ENCODE results near the gene SSH3.

SSH3 gene

GRCh38 chr11:67260406-67260805 lies 42.9 kb upstream of the SSH3 start:
- H3K4me3 ChIP-seq (replicated peaks; ENCODE audit: low read depth, low read length): no peak overlapping the region
- DNase-seq (ENCODE audit: low read depth): no peak

GRCh38 chr11:67260885-67261639 lies 42.3 kb upstream of the SSH3 start:
- peak overlapping the region; percentile 42 for H3K4me3 ChIP-seq (replicated peaks; ENCODE audit: low read depth, low read length)
- DNase-seq (ENCODE audit: low read depth): peak; percentile 51

More at GRCh38 chr11:67260406-67260805, 42.9 kb upstream of the SSH3 start:
- TF ChIP-seq CTCF (IDR thresholded peaks at IDR 0.05; ENCODE audit: low read length, missing control alignments): no peak

- DNase-seq (ENCODE audit: low read depth): no peak
- peak; percentile 30 for TF ChIP-seq CTCF (IDR thresholded peaks at IDR 0.05; ENCODE audit: low read length, missing control alignments)
Measured at GRCh38 chr11:67261640-67261945, 41.7 kb upstream of the SSH3 start.

GRCh38 chr11:67261946-67262681 lies 41.2 kb upstream of the SSH3 start:
- H3K4me3 ChIP-seq (replicated peaks; ENCODE audit: low read depth, low read length): no peak overlapping the region
- no peak for DNase-seq (ENCODE audit: low read depth)
- no peak for TF ChIP-seq CTCF (IDR thresholded peaks at IDR 0.05; ENCODE audit: low read length, missing control alignments)

More at GRCh38 chr11:67261640-67261945, 41.7 kb upstream of the SSH3 start:
- H3K4me3 ChIP-seq (replicated peaks; ENCODE audit: low read depth, low read length): peak overlapping the region; percentile 42

- H3K4me3 ChIP-seq (replicated peaks; ENCODE audit: low read depth, low read length): no peak overlapping the region
- peak; percentile 82 for DNase-seq (ENCODE audit: low read depth)
- peak; percentile 86 for TF ChIP-seq CTCF (IDR thresholded peaks at IDR 0.05; ENCODE audit: low read length, missing control alignments)
Measured at GRCh38 chr11:67262731-67263675, 40.3 kb upstream of the SSH3 start.

GRCh38 chr11:67264260-67264659 lies 39.1 kb upstream of the SSH3 start:
- no peak for TF ChIP-seq CTCF (IDR thresholded peaks at IDR 0.05; ENCODE audit: low read length, missing control alignments)
- H3K4me3 ChIP-seq (replicated peaks; ENCODE audit: low read depth, low read length): no peak overlapping the region
- no peak for DNase-seq (ENCODE audit: low read depth)

All from fibroblast of pulmonary artery (primary cell).